Epithelial cell of esophagus (primary cell): ENCODE results near the gene NEDD9.
A peak's percentile ranks its signal among the peaks of the same experiment; 100 is the strongest.

Experiments
- DNase-seq: peaks from one replicate; pipeline ENCODE4 v3.0.0; 2010; ENCODE audit warnings: low read depth
- H3K4me3 ChIP-seq: 2 replicates; pipeline ENCODE4 v1.5.1; 2011; ENCODE audit warnings: mild to moderate bottlenecking, low read length, control low read depth
- CTCF ChIP-seq: IDR thresholded peaks from 2 replicates; pipeline ENCODE4 v1.5.1; 2011; ENCODE audit warnings: low read depth, mild to moderate bottlenecking, low read length, control low read depth, inconsistent platforms; ENCODE audit not compliant: insufficient read depth; ENCODE audit errors: missing control alignments

Gene NEDD9

GRCh38 chr6:11276911-11277274 is 44.4 kb upstream of the NEDD9 start:
- peak; percentile 62 for DNase-seq
- H3K4me3 ChIP-seq = no peak overlapping the region
- no peak for TF ChIP-seq CTCF

- DNase-seq = no peak
- no peak overlapping the region for H3K4me3 ChIP-seq
- TF ChIP-seq CTCF = no peak
Measured at GRCh38 chr6:11276228-11276627, 43.8 kb upstream of the NEDD9 start.

- no peak for TF ChIP-seq CTCF
- no peak for DNase-seq
Measured at GRCh38 chr6:11275598-11275997, 43.1 kb upstream of the NEDD9 start.

GRCh38 chr6:11273406-11274065 is 41.1 kb upstream of the NEDD9 start:
- H3K4me3 ChIP-seq = no peak overlapping the region
- TF ChIP-seq CTCF = no peak
- no peak for DNase-seq

More at GRCh38 chr6:11275598-11275997, 43.1 kb upstream of the NEDD9 start:
- no peak overlapping the region for H3K4me3 ChIP-seq

GRCh38 chr6:11272491-11273192 is 40.2 kb upstream of the NEDD9 start:
- TF ChIP-seq CTCF = no peak
- DNase-seq = no peak
- no peak overlapping the region for H3K4me3 ChIP-seq

- H3K4me3 ChIP-seq = no peak overlapping the region
- DNase-seq = no peak
Measured at GRCh38 chr6:11271228-11272020, 39.0 kb upstream of the NEDD9 start.

More at GRCh38 chr6:11271228-11272020, 39.0 kb upstream of the NEDD9 start:
- no peak for TF ChIP-seq CTCF
